SU-DHL-6 (cell line): ENCODE data around the gene ADRB1.

ENCODE experiments used
- H2AFZ ChIP-seq: fragments of 200-600 bp; sonication (generic); 2 replicates; pipeline ENCODE4 v1.6.1; 2014; ENCODE audit warnings: low read depth, mild to moderate bottlenecking, moderate library complexity, mixed read lengths, antibody characterized with exemption, low read length; ENCODE audit not compliant: severe bottlenecking
- H3F3A ChIP-seq: fragments of 200-600 bp; shearing (Covaris generic); 2 replicates; pipeline ENCODE4 v1.6.0; 2016; ENCODE audit warnings: antibody characterized with exemption, mild to moderate bottlenecking; ENCODE audit not compliant: insufficient read depth
- H3K27ac ChIP-seq: fragments of 200-600 bp; sonication (generic); 2 replicates; pipeline ENCODE4 v1.5.1; 2016; ENCODE audit warnings: low read depth, mild to moderate bottlenecking, low read length, moderate library complexity, mixed read lengths
- H3K27me3 ChIP-seq: fragments of 200-600 bp; sonication (generic), shearing (Covaris generic); 2 replicates; pipeline ENCODE4 v1.6.0; 2014; ENCODE audit warnings: mild to moderate bottlenecking, low read length
- H3K36me3 ChIP-seq: fragments of 200-600 bp; sonication (generic); 2 replicates; pipeline ENCODE4 v1.6.1; 2014; ENCODE audit warnings: mild to moderate bottlenecking, low read length, mixed read lengths
- H3K4me2 ChIP-seq: fragments of 300-600, 200-600 bp; shearing (Covaris generic), sonication (generic); 2 replicates; pipeline ENCODE4 v1.6.0; 2014; ENCODE audit warnings: low read length, low read depth, mild to moderate bottlenecking; ENCODE audit not compliant: poor library complexity, severe bottlenecking
- H3K4me3 ChIP-seq: fragments of 200-600 bp; sonication (generic); 2 replicates; pipeline ENCODE4 v1.5.1; 2014; ENCODE audit warnings: antibody characterized with exemption, low read length, mild to moderate bottlenecking, mixed read lengths; ENCODE audit not compliant: insufficient read depth, poor library complexity, severe bottlenecking
- H3K79me2 ChIP-seq: fragments of 200-600 bp; sonication (generic); 2 replicates; pipeline ENCODE4 v1.6.1; 2014; ENCODE audit warnings: mild to moderate bottlenecking, low read length, moderate library complexity; ENCODE audit not compliant: insufficient read depth
- H3K9ac ChIP-seq: fragments of 200-600 bp; sonication (generic); 2 replicates; pipeline ENCODE4 v1.7.0; 2014; ENCODE audit warnings: mild to moderate bottlenecking, low read length
- H3K9me2 ChIP-seq: fragments of 200-600 bp; sonication (generic); replicated peaks from 2 replicates; pipeline ENCODE4 v1.6.1; 2014; ENCODE audit warnings: low read length; ENCODE audit not compliant: insufficient read depth
- H3K9me3 ChIP-seq: fragments of 200-600 bp; sonication (generic); 2 replicates; pipeline ENCODE4 v1.6.1; 2014; ENCODE audit warnings: low read length, mixed read lengths; ENCODE audit not compliant: insufficient read depth
- H4K20me1 ChIP-seq: fragments of 200-600 bp; sonication (generic); 2 replicates; pipeline ENCODE4 v1.6.1; 2014; ENCODE audit warnings: low read depth, mild to moderate bottlenecking, antibody characterized with exemption, low read length, moderate library complexity, mixed read lengths
- CTCF ChIP-seq: fragments of 200-600 bp; sonication (generic); IDR thresholded peaks from one replicate; pipeline ENCODE4 v1.5.1; 2017; ENCODE audit warnings: antibody characterized with exemption, mild to moderate bottlenecking, low read length, moderate library complexity; ENCODE audit not compliant: insufficient read depth, poor library complexity, severe bottlenecking
- EZH2phosphoT487 ChIP-seq: fragments of 200-600 bp; sonication (generic), shearing (Covaris generic); conservative IDR thresholded peaks from 2 replicates; pipeline ENCODE4 v1.6.1; 2018; ENCODE audit warnings: mild to moderate bottlenecking, antibody characterized with exemption, low read length, moderate library complexity, mixed read lengths

The ADRB1 gene

GRCh38 chr10:114000457-114001010 lies 43.1 kb upstream of the ADRB1 start:
- Histone ChIP-seq H3K9me2 (no peaks in the 10 kb centered on the region), H3K4me2 (no peak overlapping the region), H2AFZ (no peak overlapping the region), H3K27me3 (no peaks in the 10 kb centered on the region), H3K9ac (no peak overlapping the region), H3K79me2 (no peaks in the 10 kb centered on the region), H3K27ac (no peak overlapping the region), H3K9me3 (no peaks in the 10 kb centered on the region), H3F3A (no peaks in the 10 kb centered on the region), H3K4me3 (no peak overlapping the region), H3K36me3 (no peaks in the 10 kb centered on the region), H4K20me1 (no peaks in the 10 kb centered on the region)
- TF ChIP-seq CTCF, result no peak
- no peak for TF ChIP-seq EZH2phosphoT487

- Histone ChIP-seq H3F3A (no peaks in the 10 kb centered on the region), H3K79me2 (no peaks in the 10 kb centered on the region), H3K4me2 (no peak overlapping the region), H3K9me3 (no peaks in the 10 kb centered on the region), H3K27me3 (no peaks in the 10 kb centered on the region), H3K36me3 (no peaks in the 10 kb centered on the region), H3K9me2 (no peaks in the 10 kb centered on the region), H3K4me3 (no peak overlapping the region), H2AFZ (no peak overlapping the region), H3K27ac (no peak overlapping the region), H3K9ac (no peak overlapping the region), H4K20me1 (no peaks in the 10 kb centered on the region)
- TF ChIP-seq EZH2phosphoT487 (no peak), CTCF (no peak)
These were observed 41.2 kb upstream of the ADRB1 start for GRCh38 chr10:114002422-114002821.

- no peak overlapping the region for H3K9ac ChIP-seq
- no peaks in the 10 kb centered on the region for H3K9me3 ChIP-seq
- no peaks in the 10 kb centered on the region for H4K20me1 ChIP-seq
- no peaks in the 10 kb centered on the region for H3K36me3 ChIP-seq
- H3K27me3 ChIP-seq, result no peaks in the 10 kb centered on the region
- H3K9me2 ChIP-seq, result no peaks in the 10 kb centered on the region
- H3K4me2 ChIP-seq, result no peak overlapping the region
- H3K79me2 ChIP-seq, result no peaks in the 10 kb centered on the region
- no peak overlapping the region for H3K4me3 ChIP-seq
- no peaks in the 10 kb centered on the region for H3F3A ChIP-seq
- no peak overlapping the region for H3K27ac ChIP-seq
- no peak overlapping the region for H2AFZ ChIP-seq
- TF ChIP-seq CTCF (no peak), EZH2phosphoT487 (no peak)
These were observed 40.3 kb upstream of the ADRB1 start for GRCh38 chr10:114003161-114003941.
